ENCODE data around the gene ALCAM. TPM values are rescaled to one million over a fixed set of nuclear protein-coding genes. Genes with fewer than 3 reads are reported as not detected.

The ALCAM gene
- polyA plus RNA-seq, 3 donors, result 7.1 to 8.0 (median 7.9) TPM

GRCh38 chr3:105352976-105353375 lies 13.7 kb upstream of the ALCAM start:
- Histone ChIP-seq H3K4me1 (ENCODE audit: control insufficient read depth in 1 of 2, insufficient read depth in 2 of 2, low read length in 2 of 2) (peaks cover 52 to 66% of the 10 kb centered on the region in 2 donors), H3K9me3 (replicated peaks in 1 of 2; ENCODE audit: control insufficient read depth in 1 of 2, insufficient read depth in 1 of 2, low read length in 2 of 2) (no peaks in the 10 kb centered on the region), H3K4me2 (replicated peaks; ENCODE audit: extremely low read depth, low read length, poor library complexity, severe bottlenecking) (peak overlapping the region; percentile 85), H3K4me3 (replicated peaks in 1 of 3; ENCODE audit: low read depth in 2 of 3, low read length in 3 of 3) (peak overlapping the region in 1 of 3 experiments; percentile 73), H3K27ac (ENCODE audit: low read depth in 1 of 2, low read length in 2 of 2) (peak overlapping the region in 1 of 2 donors; percentile 70), H3K79me2 (ENCODE audit: insufficient read depth, low read length) (no peaks in the 10 kb centered on the region), H3K9ac (ENCODE audit: insufficient read depth, low read length, poor library complexity, severe bottlenecking) (no peak overlapping the region), H3K36me3 (replicated peaks in 1 of 2; ENCODE audit: control insufficient read depth in 1 of 2, insufficient read depth in 2 of 2, low read length in 2 of 2) (no peaks in the 10 kb centered on the region), H4K20me1 (ENCODE audit: insufficient read depth, low read length) (no peaks in the 10 kb centered on the region), H2AFZ (ENCODE audit: insufficient read depth, low read depth, low read length, poor library complexity, severe bottlenecking) (no peak overlapping the region), H3K27me3 (ENCODE audit: control insufficient read depth in 2 of 2, insufficient read depth in 2 of 2, low read length in 2 of 2) (peaks cover 0 to 2% of the 10 kb centered on the region in 2 donors)
- Mint-ChIP-seq H3K4me1 (peaks cover 64% of the 10 kb centered on the region), H3K9me3 (no peaks in the 10 kb centered on the region), H3K27ac (peak overlapping the region in 6 of 7 donors; percentile 58 to 93 (median 84)), H3K36me3 (peaks cover 0 to 4% of the 10 kb centered on the region in 2 donors), H3K27me3 (ENCODE audit: low read depth in 3 of 3) (peaks cover 0 to 10% (median 7%) of the 10 kb centered on the region in 3 donors), H3K4me3 (no peak overlapping the region)
- 78% methylated on average over 1 of the region's 4 CpGs for WGBS (ENCODE audit: insufficient coverage)
- TF ChIP-seq CTCF (IDR thresholded peaks at IDR 0.05), result no peak
- DNase-seq, result peak in 2 of 3 donors; percentile 57 to 63
- intact Hi-C loops (cut with micrococcal nuclease), result no loop called here

DNA sequence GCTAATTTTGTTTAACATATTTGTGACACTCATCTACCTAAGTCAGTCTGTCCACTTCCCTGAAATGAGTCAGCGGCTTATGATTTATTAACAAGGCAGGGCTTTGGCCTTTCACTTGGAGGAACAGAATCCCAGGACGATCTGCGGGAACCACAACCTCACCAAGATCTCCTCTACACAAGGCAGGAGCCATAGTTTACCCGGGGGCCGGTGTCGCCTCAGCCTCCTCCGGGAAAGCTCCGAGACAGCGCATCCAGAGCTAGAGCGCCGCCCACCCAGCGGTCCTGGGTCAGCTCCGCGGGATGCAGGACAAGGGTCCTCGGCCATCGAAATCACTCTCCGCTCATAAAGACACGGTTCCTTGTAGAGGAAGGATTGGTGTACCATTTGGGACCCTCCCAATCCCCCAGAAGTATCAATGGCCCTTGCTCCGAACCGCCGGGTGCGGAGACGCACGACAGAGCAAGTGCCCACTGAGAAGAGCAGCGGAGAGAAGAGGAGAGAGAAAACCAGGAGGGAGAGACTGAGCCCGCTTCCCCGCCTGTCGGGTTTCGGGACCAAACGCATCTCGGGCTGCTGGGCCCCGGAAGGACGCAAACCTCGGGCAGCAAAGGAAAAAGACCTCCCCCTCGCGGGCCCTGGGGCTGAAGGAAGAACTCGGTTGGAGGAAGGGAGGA lies 13.1 kb upstream of the ALCAM start:
- no peak for TF ChIP-seq CTCF (IDR thresholded peaks at IDR 0.05)
- Histone ChIP-seq H3K27me3 (ENCODE audit: control insufficient read depth in 2 of 2, insufficient read depth in 2 of 2, low read length in 2 of 2) (peaks cover 0 to 2% of the 10 kb centered on the region in 2 donors), H3K4me2 (replicated peaks; ENCODE audit: extremely low read depth, low read length, poor library complexity, severe bottlenecking) (peak overlapping the region; percentile 85), H3K4me3 (replicated peaks in 1 of 3; ENCODE audit: low read depth in 2 of 3, low read length in 3 of 3) (peak overlapping the region; percentile 48 to 73 (median 60)), H3K27ac (ENCODE audit: low read depth in 1 of 2, low read length in 2 of 2) (peak overlapping the region; percentile 24 to 70), H3K9me3 (replicated peaks in 1 of 2; ENCODE audit: control insufficient read depth in 1 of 2, insufficient read depth in 1 of 2, low read length in 2 of 2) (no peaks in the 10 kb centered on the region), H2AFZ (ENCODE audit: insufficient read depth, low read depth, low read length, poor library complexity, severe bottlenecking) (peak overlapping the region; percentile 78), H3K4me1 (ENCODE audit: control insufficient read depth in 1 of 2, insufficient read depth in 2 of 2, low read length in 2 of 2) (peaks cover 47 to 61% of the 10 kb centered on the region in 2 donors), H4K20me1 (ENCODE audit: insufficient read depth, low read length) (no peaks in the 10 kb centered on the region), H3K36me3 (replicated peaks in 1 of 2; ENCODE audit: control insufficient read depth in 1 of 2, insufficient read depth in 2 of 2, low read length in 2 of 2) (no peaks in the 10 kb centered on the region), H3K9ac (ENCODE audit: insufficient read depth, low read length, poor library complexity, severe bottlenecking) (peak overlapping the region; percentile 63), H3K79me2 (ENCODE audit: insufficient read depth, low read length) (no peaks in the 10 kb centered on the region)
- no peaks in the 10 kb centered on the region for H3K9me3 Mint-ChIP-seq
- peak overlapping the region; percentile 66 to 95 (median 91) for H3K27ac Mint-ChIP-seq
- H3K36me3 Mint-ChIP-seq, result peaks cover 0 to 4% of the 10 kb centered on the region in 2 donors
- intact Hi-C loops (cut with micrococcal nuclease), result no loop called here
- H3K4me3 Mint-ChIP-seq, result peak overlapping the region; percentile 87 to 94
- WGBS (ENCODE audit: insufficient coverage), result 12% methylated on average over 24 of the region's 37 CpGs
- DNase-seq, result peak; percentile 66 to 88 (median 81)
- H3K4me1 Mint-ChIP-seq, result peaks cover 64% of the 10 kb centered on the region
- H3K27me3 Mint-ChIP-seq (ENCODE audit: low read depth in 3 of 3), result peaks cover 0 to 10% (median 7%) of the 10 kb centered on the region in 3 donors

Data from CD14-positive monocyte (primary cell).